PFSK-1 (cell line): ENCODE results near the gene BTBD1.

ENCODE experiments used
- FOXP2 ChIP-seq: optimal IDR thresholded peaks from 2 replicates; pipeline ENCODE3; 2011; ENCODE audit warnings: borderline replicate concordance, control low read depth, inconsistent platforms; ENCODE audit not compliant: insufficient read depth; ENCODE audit errors: extremely low read length, extremely low read depth
- REST ChIP-seq, 2 experiments: IDR thresholded peaks; 2 replicates each; pipeline versions ENCODE4 v1.6.1 to v1.8.0; 2011 to 2012; ENCODE audit warnings: low read depth in 2 of 2, low read length in 2 of 2, control low read depth in 1 of 2, inconsistent platforms in 1 of 2, mild to moderate bottlenecking in 1 of 2, moderate library complexity in 1 of 2; ENCODE audit not compliant: insufficient read depth in 1 of 2

- TF ChIP-seq FOXP2 (no peak), REST (IDR thresholded peaks at IDR 0.05; ENCODE audit: insufficient read depth in 1 of 2, low read depth in 2 of 2, low read length in 2 of 2) (no peak)
Observed at GRCh38 chr15:82968066-82968465, 99.0 kb downstream of the BTBD1 start.
